HTERT RPE-1 (cell line): ENCODE data around the gene MT1H.

Experiments
- in situ Hi-C: fragments of 300-500 bp; cut with MboI; formaldehyde crosslinking; loops from 4 replicates; pipeline ENCODE4 v1.14.3; 2020; ENCODE audit warnings: low sequenced_read_pairs

MT1H gene

GRCh38 chr16:56684256-56684925 lies 14.8 kb downstream of the MT1H start:
- in situ Hi-C loops, result no loop called here

GRCh38 chr16:56684926-56685590 lies 15.4 kb downstream of the MT1H start:
- in situ Hi-C loops, result no loop called here

- in situ Hi-C loops, result no loop called here
These were observed 17.1 kb downstream of the MT1H start for GRCh38 chr16:56686758-56687157.

GRCh38 chr16:56688762-56689161 lies 19.1 kb downstream of the MT1H start:
- in situ Hi-C loops, result no loop called here

- in situ Hi-C loops, result no loop called here
These were observed 19.6 kb downstream of the MT1H start for GRCh38 chr16:56689171-56689570.

GRCh38 chr16:56690420-56691122 lies 21.0 kb downstream of the MT1H start:
- in situ Hi-C loops, result no loop called here

GRCh38 chr16:56691885-56692284 lies 22.3 kb downstream of the MT1H start:
- in situ Hi-C loops, result no loop called here

GRCh38 chr16:56695246-56695645 lies 25.6 kb downstream of the MT1H start:
- in situ Hi-C loops, result no loop called here

GRCh38 chr16:56697456-56698155 lies 28.0 kb downstream of the MT1H start:
- in situ Hi-C loops, result no loop called here

GRCh38 chr16:56700195-56700594 lies 30.6 kb downstream of the MT1H start:
- in situ Hi-C loops, result no loop called here

- in situ Hi-C loops, result no loop called here
These were observed 31.0 kb downstream of the MT1H start for GRCh38 chr16:56700631-56701030.

- in situ Hi-C loops, result no loop called here
These were observed 31.9 kb downstream of the MT1H start for GRCh38 chr16:56701534-56701933.

GRCh38 chr16:56702836-56703235 lies 33.2 kb downstream of the MT1H start:
- in situ Hi-C loops, result no loop called here

- in situ Hi-C loops, result no loop called here
These were observed 39.2 kb downstream of the MT1H start for GRCh38 chr16:56708525-56709442.

GRCh38 chr16:56709443-56710040 lies 39.9 kb downstream of the MT1H start:
- in situ Hi-C loops, result no loop called here

GRCh38 chr16:56710181-56710737 lies 40.6 kb downstream of the MT1H start:
- in situ Hi-C loops, result no loop called here

- in situ Hi-C loops, result no loop called here
These were observed 42.2 kb downstream of the MT1H start for GRCh38 chr16:56711862-56712261.

- in situ Hi-C loops, result no loop called here
These were observed 44.2 kb downstream of the MT1H start for GRCh38 chr16:56713794-56714193.

GRCh38 chr16:56715126-56715525 lies 45.5 kb downstream of the MT1H start:
- in situ Hi-C loops, result no loop called here

- in situ Hi-C loops, result no loop called here
These were observed 47.1 kb downstream of the MT1H start for GRCh38 chr16:56716761-56717160.
